Adrenal gland (tissue), 5 donors: ENCODE measurements around the gene GPR31.

Source experiments
- POLR2A ChIP-seq, 2 donors: fragments of 450-650 bp; IDR thresholded peaks; one replicate each; pipeline ENCODE4 v1.6.1; 2017; ENCODE audit warnings: antibody characterized with exemption in 2 of 2, mild to moderate bottlenecking in 2 of 2, moderate library complexity in 1 of 2
- TF ChIP-seq, protein P1 (sequence below), 6 experiments: fragments of 450-650 bp in 4 of 6; fragments of 200-600 bp in 2 of 6; sonication (generic) in 1 of 6; IDR thresholded peaks; 1 replicate in 5 of 6; 2 replicates in 1 of 6; pipeline versions ENCODE4 v1.5.1 to v1.8.0; 2016 to 2021; ENCODE audit warnings: antibody characterized with exemption in 6 of 6, mild to moderate bottlenecking in 2 of 6, moderate library complexity in 1 of 6
- donor health status: DM: no; HTN: no; CAD: no.

GRCh38 chr6:167118839-167119238, 38.9 kb downstream of the GPR31 start:
- TF ChIP-seq, protein P1, sequence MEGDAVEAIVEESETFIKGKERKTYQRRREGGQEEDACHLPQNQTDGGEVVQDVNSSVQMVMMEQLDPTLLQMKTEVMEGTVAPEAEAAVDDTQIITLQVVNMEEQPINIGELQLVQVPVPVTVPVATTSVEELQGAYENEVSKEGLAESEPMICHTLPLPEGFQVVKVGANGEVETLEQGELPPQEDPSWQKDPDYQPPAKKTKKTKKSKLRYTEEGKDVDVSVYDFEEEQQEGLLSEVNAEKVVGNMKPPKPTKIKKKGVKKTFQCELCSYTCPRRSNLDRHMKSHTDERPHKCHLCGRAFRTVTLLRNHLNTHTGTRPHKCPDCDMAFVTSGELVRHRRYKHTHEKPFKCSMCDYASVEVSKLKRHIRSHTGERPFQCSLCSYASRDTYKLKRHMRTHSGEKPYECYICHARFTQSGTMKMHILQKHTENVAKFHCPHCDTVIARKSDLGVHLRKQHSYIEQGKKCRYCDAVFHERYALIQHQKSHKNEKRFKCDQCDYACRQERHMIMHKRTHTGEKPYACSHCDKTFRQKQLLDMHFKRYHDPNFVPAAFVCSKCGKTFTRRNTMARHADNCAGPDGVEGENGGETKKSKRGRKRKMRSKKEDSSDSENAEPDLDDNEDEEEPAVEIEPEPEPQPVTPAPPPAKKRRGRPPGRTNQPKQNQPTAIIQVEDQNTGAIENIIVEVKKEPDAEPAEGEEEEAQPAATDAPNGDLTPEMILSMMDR (IDR thresholded peaks at IDR 0.05) = no peak
- no peak for TF ChIP-seq POLR2A (IDR thresholded peaks at IDR 0.05)
